Panc1 (cell line): Measurements from ENCODE around the gene AKAP9. TPM values are rescaled to one million over a fixed set of nuclear protein-coding genes. Genes with fewer than 3 reads are reported as not detected.

Experiments
- ATAC-seq: fragments of 200-7000 bp; cut with Tn5 transposase; 2 replicates; pipeline ENCODE4 v1.9.1; 2020; ENCODE audit warnings: mild to moderate bottlenecking, moderate library complexity
- BruUV-seq: library from RNA; stranded (reverse); fragments of 400-500 nt; replicated peaks from 2 replicates; lab custom pipeline; 2021; lab: Mats Ljungman, UMichigan
- CTCF ChIA-PET: fragments of 300-600 bp; sonication (Branson Sonifier 250); formaldehyde crosslinking; loops from one replicate; lab custom pipeline; 2022; ENCODE audit warnings: antibody characterized with exemption; lab: Charles Lee
- POLR2A ChIA-PET: fragments of 300-600 bp; sonication (Branson Sonifier 250); formaldehyde crosslinking; loops from one replicate; lab custom pipeline; 2022; ENCODE audit warnings: antibody characterized with exemption; lab: Charles Lee
- DNase-seq: peaks from one replicate; pipeline ENCODE4 v3.0.0-alpha.2; 2010; ENCODE audit warnings: low read depth, low spot score
- H3K27ac ChIP-seq: 2 replicates; pipeline ENCODE4 v1.5.1; 2011; ENCODE audit warnings: mild to moderate bottlenecking, low read length, inconsistent platforms
- H3K27me3 ChIP-seq: fragments of 200-500 bp; sonication (Bioruptor generic); 2 replicates; pipeline ENCODE4 v1.6.0; 2014; ENCODE audit warnings: low read length, inconsistent platforms; ENCODE audit not compliant: control insufficient read depth, insufficient read depth
- H3K36me3 ChIP-seq: fragments of 200-500 bp; sonication (Bioruptor generic); 2 replicates; pipeline ENCODE4 v1.5.1; 2014; ENCODE audit warnings: inconsistent platforms, mild to moderate bottlenecking, low read length, moderate library complexity; ENCODE audit not compliant: control insufficient read depth, insufficient read depth
- H3K4me1 ChIP-seq: 2 replicates; pipeline ENCODE4 v1.5.1; 2011; ENCODE audit warnings: inconsistent platforms, mild to moderate bottlenecking, low read length, moderate library complexity; ENCODE audit not compliant: control insufficient read depth, insufficient read depth
- H3K4me3 ChIP-seq, 2 experiments: 2 replicates each; pipeline ENCODE4 v1.5.1; 2011 to 2012; ENCODE audit warnings: low read depth in 2 of 2, low read length in 2 of 2, mild to moderate bottlenecking in 2 of 2, inconsistent platforms in 1 of 2, moderate library complexity in 1 of 2
- H3K9me3 ChIP-seq: fragments of 200-500 bp; sonication (Bioruptor generic); 2 replicates; pipeline ENCODE4 v1.5.1; 2014; ENCODE audit warnings: low read depth, mild to moderate bottlenecking, inconsistent platforms, low read length, moderate library complexity; ENCODE audit not compliant: control insufficient read depth, insufficient read depth
- CTCF ChIP-seq: fragments of 450-650 bp; IDR thresholded peaks from 2 replicates; pipeline ENCODE4 v1.5.1; 2017; ENCODE audit warnings: mild to moderate bottlenecking
- POLR2AphosphoS5 ChIP-seq: IDR thresholded peaks from 2 replicates; pipeline ENCODE4 v1.6.1; 2012; ENCODE audit warnings: mild to moderate bottlenecking, low read depth, low read length, moderate library complexity
- SIN3A ChIP-seq: IDR thresholded peaks from 2 replicates; pipeline ENCODE4 v1.6.1; 2012; ENCODE audit warnings: low read depth, mild to moderate bottlenecking, low read length, moderate library complexity, borderline replicate concordance; ENCODE audit not compliant: insufficient read depth
- TCF7L2 ChIP-seq: IDR thresholded peaks from 2 replicates; pipeline ENCODE4 v1.6.1; 2011; ENCODE audit warnings: mild to moderate bottlenecking, low read depth, low read length, inconsistent platforms
- in situ Hi-C: cut with HindIII; loops from 2 replicates; pipeline ENCODE4 v1.10.0; 2016; ENCODE audit warnings: low sequenced_read_pairs, low pct_unique_long_range_greater_than_20kb
- intact Hi-C: fragments of 100-400 bp; cut with micrococcal nuclease; formaldehyde crosslinking; loops from one replicate; pipeline ENCODE4 v1.10.0; 2022; ENCODE audit not compliant: unreplicated experiment
- total RNA-seq: library from RNA; stranded (reverse); gene quantifications from one replicate; pipeline ENCODE4 v1.2.1, GENCODE V29; 2021; ENCODE audit not compliant: unreplicated experiment
- TF ChIP-seq, protein P1 (sequence below), 2 experiments: IDR thresholded peaks; 2 replicates each; pipeline ENCODE4 v1.6.1; 2011 to 2012; ENCODE audit warnings: low read depth in 2 of 2, control low read depth in 1 of 2, low read length in 1 of 2, mild to moderate bottlenecking in 1 of 2, moderate library complexity in 1 of 2; ENCODE audit not compliant: insufficient read depth in 1 of 2

AKAP9 gene
- total RNA-seq, 1 experiment from 2014 or later, result 31.6 TPM

GRCh38 chr7:92072121-92072520 is 131.5 kb downstream of the AKAP9 start:
- ATAC-seq (no peak), DNase-seq (no peak)
- CTCF ChIA-PET, result no interaction called here
- Histone ChIP-seq H3K36me3 (no peaks in the 10 kb centered on the region), H3K4me1 (no peaks in the 10 kb centered on the region), H3K4me3 (no peak overlapping the region), H3K9me3 (no peaks in the 10 kb centered on the region), H3K27ac (no peak overlapping the region), H3K27me3 (no peaks in the 10 kb centered on the region)
- POLR2A ChIA-PET, result no interaction called here
- no TSS peak for BruUV-seq
- TF ChIP-seq TCF7L2 (no peak), POLR2AphosphoS5 (no peak), SIN3A (no peak), CTCF (no peak)
- TF ChIP-seq, protein P1, sequence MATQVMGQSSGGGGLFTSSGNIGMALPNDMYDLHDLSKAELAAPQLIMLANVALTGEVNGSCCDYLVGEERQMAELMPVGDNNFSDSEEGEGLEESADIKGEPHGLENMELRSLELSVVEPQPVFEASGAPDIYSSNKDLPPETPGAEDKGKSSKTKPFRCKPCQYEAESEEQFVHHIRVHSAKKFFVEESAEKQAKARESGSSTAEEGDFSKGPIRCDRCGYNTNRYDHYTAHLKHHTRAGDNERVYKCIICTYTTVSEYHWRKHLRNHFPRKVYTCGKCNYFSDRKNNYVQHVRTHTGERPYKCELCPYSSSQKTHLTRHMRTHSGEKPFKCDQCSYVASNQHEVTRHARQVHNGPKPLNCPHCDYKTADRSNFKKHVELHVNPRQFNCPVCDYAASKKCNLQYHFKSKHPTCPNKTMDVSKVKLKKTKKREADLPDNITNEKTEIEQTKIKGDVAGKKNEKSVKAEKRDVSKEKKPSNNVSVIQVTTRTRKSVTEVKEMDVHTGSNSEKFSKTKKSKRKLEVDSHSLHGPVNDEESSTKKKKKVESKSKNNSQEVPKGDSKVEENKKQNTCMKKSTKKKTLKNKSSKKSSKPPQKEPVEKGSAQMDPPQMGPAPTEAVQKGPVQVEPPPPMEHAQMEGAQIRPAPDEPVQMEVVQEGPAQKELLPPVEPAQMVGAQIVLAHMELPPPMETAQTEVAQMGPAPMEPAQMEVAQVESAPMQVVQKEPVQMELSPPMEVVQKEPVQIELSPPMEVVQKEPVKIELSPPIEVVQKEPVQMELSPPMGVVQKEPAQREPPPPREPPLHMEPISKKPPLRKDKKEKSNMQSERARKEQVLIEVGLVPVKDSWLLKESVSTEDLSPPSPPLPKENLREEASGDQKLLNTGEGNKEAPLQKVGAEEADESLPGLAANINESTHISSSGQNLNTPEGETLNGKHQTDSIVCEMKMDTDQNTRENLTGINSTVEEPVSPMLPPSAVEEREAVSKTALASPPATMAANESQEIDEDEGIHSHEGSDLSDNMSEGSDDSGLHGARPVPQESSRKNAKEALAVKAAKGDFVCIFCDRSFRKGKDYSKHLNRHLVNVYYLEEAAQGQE (IDR thresholded peaks at IDR 0.05; ENCODE audit: insufficient read depth in 1 of 2, low read depth in 2 of 2, low read length in 1 of 2), result no peak
- intact Hi-C loops, result no loop called here
- in situ Hi-C loops, result no loop called here

DNA sequence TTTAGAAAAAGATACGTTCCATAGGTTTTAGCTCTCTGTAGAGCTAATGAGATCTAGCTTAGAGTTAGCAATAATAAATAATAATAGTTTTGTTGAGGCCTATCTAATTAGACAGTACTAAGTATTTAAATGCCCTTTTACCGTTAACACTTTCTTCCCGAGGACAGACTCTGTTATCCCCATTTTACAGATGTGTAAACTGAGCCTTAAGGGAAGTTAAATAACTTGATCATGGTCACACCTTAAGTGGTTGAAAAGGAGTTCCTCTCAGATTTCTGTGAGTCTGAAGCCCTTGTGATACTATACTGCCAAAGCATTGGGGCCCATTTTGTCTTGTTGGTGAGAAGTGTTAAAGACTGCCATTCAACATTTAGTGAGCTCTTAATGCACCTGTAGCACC is 132.0 kb downstream of the AKAP9 start:
- DNase-seq, result no peak
- Histone ChIP-seq H3K27ac (no peak overlapping the region), H3K9me3 (no peaks in the 10 kb centered on the region), H3K36me3 (no peaks in the 10 kb centered on the region), H3K4me1 (no peaks in the 10 kb centered on the region), H3K4me3 (no peak overlapping the region), H3K27me3 (no peaks in the 10 kb centered on the region)
- intact Hi-C loops (no loop called here), in situ Hi-C loops (no loop called here)
- ChIA-PET CTCF (no interaction called here), POLR2A (no interaction called here)
- TF ChIP-seq, protein P1 (IDR thresholded peaks at IDR 0.05; ENCODE audit: insufficient read depth in 1 of 2, low read depth in 2 of 2, low read length in 1 of 2), result no peak
- TF ChIP-seq CTCF (no peak), TCF7L2 (no peak), POLR2AphosphoS5 (no peak), SIN3A (no peak)
- no peak for ATAC-seq
- no TSS peak for BruUV-seq
